ENCODE results near the gene TMSB15C.

The TMSB15C gene

GRCh38 chrX:104041003-104041402, 35.0 kb downstream of the TMSB15C start:
- H3K27me3 ChIP-seq (replicated peaks; ENCODE audit: control insufficient read depth, insufficient read depth, low read length) = peaks cover 58% of the 10 kb centered on the region
- H3K4me3 ChIP-seq (ENCODE audit: low read length) = no peak overlapping the region
- no peaks in the 10 kb centered on the region for H3K4me1 ChIP-seq (ENCODE audit: control insufficient read depth, insufficient read depth, low read length)
- H3K36me3 ChIP-seq (ENCODE audit: control insufficient read depth, insufficient read depth, low read length, severe bottlenecking) = no peaks in the 10 kb centered on the region
- DNase-seq (ENCODE audit: low read depth) = no peak
- H3K9ac ChIP-seq (ENCODE audit: low read length) = no peak overlapping the region
- H3K9me3 ChIP-seq (ENCODE audit: control insufficient read depth, low read length) = peaks cover 6% of the 10 kb centered on the region

- peaks cover 55% of the 10 kb centered on the region for H3K27me3 ChIP-seq (replicated peaks; ENCODE audit: control insufficient read depth, insufficient read depth, low read length)
- H3K4me3 ChIP-seq (ENCODE audit: low read length) = no peak within 1 kb of the TSS
- DNase-seq (ENCODE audit: low read depth) = no peak
- H3K9ac ChIP-seq (ENCODE audit: low read length) = no peak within 1 kb of the TSS
- peaks cover 6% of the 10 kb centered on the region for H3K9me3 ChIP-seq (ENCODE audit: control insufficient read depth, low read length)
- H3K36me3 ChIP-seq (ENCODE audit: control insufficient read depth, insufficient read depth, low read length, severe bottlenecking) = no peaks in the 10 kb centered on the region
- H3K4me1 ChIP-seq (ENCODE audit: control insufficient read depth, insufficient read depth, low read length) = no peaks in the 10 kb centered on the region
Observed at GRCh38 chrX:104039689-104040505, 36.1 kb downstream of the TMSB15C start, which contains the start of gene H2BW2. Gene H2BW2 (plus strand): TSS chrX:104039956. CDS start chrX:104039995, 39 bp downstream.

All from adipocyte (in vitro differentiated cells).